GM19043 (cell line): Measurements from ENCODE around the gene CCDC50.
A peak's percentile ranks its signal among the peaks of the same experiment; 100 is the strongest.

ENCODE experiments used
- ATAC-seq: cut with Tn5 transposase; IDR thresholded peaks from one replicate; pipeline ENCODE4 v1.9.1; 2021; ENCODE audit warnings: low read depth; ENCODE audit not compliant: unreplicated experiment

CCDC50 gene

GRCh38 chr3:191372122-191372521 lies 42.9 kb downstream of the CCDC50 start:
- peak; percentile 71 for ATAC-seq

- no peak for ATAC-seq
These were observed 44.1 kb downstream of the CCDC50 start for GRCh38 chr3:191373327-191373726.

DNA sequence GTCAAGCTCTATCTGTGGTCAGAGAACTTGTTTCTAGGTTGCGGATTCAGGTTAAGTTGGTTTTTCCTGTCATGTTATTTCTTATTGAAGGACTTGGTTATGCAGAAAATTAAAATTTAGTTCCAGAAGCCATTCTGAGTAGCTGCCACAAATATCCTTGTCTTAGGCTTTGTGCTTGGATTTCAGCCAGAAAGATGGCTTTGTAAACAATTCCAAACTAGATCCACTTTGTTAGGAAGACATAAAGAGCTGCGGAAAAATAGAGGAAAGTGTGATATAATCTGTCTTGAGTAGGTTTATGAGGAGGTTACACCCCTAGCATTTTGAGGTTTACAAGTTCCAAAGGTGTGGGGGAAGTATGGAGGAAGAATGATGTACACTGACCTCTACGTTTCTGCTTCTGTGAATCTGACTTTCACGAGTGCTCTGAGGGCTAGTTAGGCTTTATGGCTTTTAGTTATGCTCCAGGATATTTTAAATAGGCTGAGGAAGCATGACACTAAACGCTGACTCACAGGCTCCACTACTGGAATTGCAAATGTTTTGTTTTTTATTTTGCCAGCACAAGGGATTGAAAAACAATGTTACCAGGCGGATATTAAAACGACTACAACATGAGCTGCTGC lies 47.4 kb downstream of the CCDC50 start:
- ATAC-seq = no peak

GRCh38 chr3:191378142-191378812 lies 49.1 kb downstream of the CCDC50 start:
- ATAC-seq = no peak

DNA sequence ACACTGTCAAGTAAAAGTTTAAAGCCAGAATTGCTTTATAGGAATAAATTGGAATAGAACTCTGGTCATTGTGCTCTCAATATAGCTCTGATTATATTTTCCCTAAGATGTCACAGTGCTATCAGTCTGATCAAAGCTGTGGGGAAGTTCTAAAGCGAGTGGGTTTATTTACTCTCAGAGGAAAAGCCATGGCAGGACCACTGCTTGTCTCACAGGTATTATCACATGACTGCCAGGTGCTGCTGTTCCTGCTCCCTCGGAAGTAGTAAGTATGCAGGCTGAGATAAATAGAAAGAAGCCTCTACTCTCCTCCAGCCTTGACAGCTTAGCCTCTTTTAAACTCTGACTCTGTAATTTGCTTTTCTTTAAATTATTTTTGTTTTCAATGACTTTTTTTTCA lies 50.3 kb downstream of the CCDC50 start:
- ATAC-seq = no peak

DNA sequence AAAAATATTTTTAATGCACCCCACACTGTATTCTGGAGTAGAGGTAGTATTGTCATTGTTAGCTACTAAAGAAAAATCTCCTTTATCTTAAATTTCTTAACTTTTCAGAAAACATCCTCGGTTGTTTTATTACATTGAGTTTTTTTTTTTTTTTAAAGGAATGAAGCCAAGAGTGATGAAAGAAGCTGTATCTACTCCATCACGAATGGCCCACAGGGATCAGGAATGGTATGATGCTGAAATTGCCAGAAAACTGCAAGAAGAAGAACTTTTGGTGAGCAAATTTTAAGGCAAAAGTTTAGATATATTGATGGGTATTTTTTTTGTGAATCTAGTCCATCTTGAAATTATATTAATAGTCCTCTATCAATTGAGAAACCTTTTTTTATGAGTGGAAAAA lies 50.8 kb downstream of the CCDC50 start:
- ATAC-seq = no peak

DNA sequence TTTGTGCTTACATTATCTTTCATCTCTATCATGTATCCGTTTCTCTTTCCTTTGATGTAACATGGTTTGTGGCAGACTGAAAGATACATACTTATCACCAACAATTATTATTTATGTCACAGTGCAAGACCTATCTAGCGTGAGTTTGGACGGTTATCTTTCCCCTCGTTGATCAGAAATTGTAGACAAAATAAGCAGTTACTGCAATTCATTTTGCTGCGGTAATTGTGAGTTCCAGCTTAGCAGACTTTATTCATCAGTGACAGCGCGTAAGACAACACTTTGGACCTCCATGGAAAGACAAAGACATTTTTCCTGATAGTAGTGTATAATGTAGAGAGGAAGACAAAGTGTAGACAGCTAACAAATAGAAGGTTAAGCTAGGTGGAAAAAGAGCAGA lies 52.1 kb downstream of the CCDC50 start:
- ATAC-seq = no peak

DNA sequence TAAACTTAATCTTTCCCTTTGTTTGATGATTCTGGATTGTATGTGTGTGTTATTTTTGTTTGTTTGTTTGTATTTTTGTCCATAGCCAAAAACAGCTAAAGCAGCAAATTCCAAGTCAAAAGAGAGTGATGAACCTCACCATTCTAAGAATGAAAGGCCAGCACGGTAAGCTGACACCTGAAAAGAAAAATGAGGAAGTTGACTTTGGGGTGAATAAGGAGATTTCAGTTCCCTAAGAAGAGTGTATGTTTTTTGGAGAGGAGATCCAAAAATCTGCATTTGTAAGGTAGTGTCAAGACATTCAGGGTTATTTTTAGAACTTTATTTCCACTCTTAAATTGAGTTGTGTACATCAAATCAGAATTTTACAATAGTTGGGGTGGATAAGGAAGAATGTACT lies 53.5 kb downstream of the CCDC50 start:
- ATAC-seq = no peak

DNA sequence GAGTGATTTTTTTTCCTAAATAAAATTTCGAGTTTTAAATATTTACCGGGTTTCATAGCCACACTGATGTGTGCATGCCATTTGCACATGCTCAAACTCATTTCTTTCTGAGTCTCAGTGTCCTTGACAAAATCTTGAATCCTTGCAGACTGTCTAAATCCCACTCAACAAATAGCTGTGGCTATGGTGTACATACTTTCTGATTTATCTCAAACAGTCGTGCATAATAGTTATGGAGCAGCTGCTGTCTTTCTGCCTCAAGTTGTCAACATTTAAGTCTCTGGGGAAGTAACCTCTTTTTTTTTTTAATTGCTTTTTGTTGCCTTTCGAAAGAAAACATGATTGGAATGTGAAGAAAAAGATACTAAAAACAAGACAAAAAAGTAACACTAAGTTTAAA lies 53.9 kb downstream of the CCDC50 start:
- no peak for ATAC-seq

DNA sequence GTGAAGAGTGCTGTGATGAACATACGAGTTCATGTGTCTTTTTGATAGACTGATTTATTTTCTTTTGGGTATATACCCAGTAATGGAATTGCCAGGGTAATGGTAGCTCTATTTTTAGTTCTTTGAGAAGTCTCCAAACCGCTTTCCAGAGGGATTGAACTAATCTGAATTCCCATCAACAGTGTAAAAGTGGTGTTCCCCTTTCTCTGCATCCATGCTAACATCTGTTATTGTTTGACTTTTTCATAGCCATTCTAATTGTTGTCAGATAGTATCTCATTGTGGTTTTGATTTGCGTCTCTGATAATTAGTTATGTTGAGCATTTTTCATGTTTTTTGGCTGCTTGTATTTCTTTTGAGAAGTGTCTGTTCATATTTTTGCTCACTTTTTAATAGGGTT lies 55.9 kb downstream of the CCDC50 start:
- no peak for ATAC-seq

- ATAC-seq = no peak
These were observed 58.4 kb downstream of the CCDC50 start for GRCh38 chr3:191387441-191388077.

- no peak for ATAC-seq
These were observed 59.6 kb downstream of the CCDC50 start for GRCh38 chr3:191388823-191389222.

DNA sequence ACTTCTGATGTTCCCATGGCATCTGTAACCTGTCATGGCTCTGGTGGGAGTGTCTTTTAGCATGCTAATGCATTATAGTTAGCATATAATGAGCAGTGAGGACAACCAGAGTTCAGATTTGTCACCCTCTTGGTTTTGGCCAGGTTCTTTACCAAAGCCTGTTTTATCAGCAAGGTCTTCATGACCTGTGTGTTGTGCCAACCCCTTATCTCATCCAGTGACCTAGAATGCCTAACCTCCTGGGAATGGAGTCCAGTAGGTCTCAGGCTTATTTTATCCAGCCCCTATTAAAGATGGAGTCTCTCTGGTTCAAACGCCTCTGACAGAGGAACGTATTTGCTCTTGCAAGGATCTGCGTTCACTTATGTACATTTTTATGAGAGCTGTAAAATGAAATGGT lies 61.4 kb downstream of the CCDC50 start:
- ATAC-seq = no peak

- no peak for ATAC-seq
These were observed 62.9 kb downstream of the CCDC50 start for GRCh38 chr3:191391861-191392808.

- ATAC-seq = no peak
These were observed 64.0 kb downstream of the CCDC50 start for GRCh38 chr3:191393146-191393545.

DNA sequence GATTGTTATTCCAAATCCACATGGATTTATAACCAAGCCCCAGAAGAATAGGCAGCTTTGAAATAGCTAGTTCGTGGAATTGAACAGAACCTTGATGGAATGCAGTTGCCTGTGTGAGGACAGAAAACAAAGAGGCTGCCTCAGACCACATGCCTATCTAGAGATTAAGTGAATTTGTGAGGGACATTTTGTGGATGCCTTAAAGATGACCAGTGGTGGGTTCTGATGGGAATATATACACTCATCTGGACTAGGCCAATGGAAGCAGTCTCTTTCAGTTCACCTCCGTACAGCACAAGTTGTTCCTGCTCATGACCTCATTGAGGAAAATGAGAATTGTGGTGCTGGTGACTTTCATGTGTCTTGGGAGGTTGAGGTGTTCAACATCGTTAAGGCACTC lies 68.6 kb downstream of the CCDC50 start:
- ATAC-seq = no peak

DNA sequence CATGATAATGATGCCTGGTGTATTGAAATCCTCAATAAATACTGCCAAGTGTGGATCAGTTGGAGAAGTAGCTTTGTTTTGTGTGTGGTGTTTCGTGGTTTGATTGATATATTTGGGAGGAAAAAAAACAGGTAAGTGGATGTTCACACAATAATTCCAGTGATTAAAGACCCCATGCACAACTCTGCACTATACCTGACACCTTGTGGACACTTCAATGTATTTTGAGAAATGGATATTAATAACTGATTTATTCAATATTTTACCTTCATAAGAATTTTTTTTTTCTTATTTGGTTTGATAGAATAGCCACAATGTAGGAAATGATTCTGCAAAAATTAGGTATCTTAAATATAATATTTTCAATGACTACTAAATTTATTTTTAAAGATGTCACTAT lies 69.4 kb downstream of the CCDC50 start:
- ATAC-seq = no peak

- no peak for ATAC-seq
These were observed 70.7 kb downstream of the CCDC50 start for GRCh38 chr3:191399918-191400317.

GRCh38 chr3:191401775-191402357 lies 72.7 kb downstream of the CCDC50 start:
- no peak for ATAC-seq

GRCh38 chr3:191409791-191410359 lies 80.7 kb downstream of the CCDC50 start:
- ATAC-seq = no peak
